GM19025 (cell line): ENCODE measurements around the gene GRID2IP.
"Not testable (repeated sequence)": the region's sequence is repeated elsewhere in the genome, so short reads cannot be mapped to it uniquely, and the experiment has no call there.

Experiments
- ATAC-seq: cut with Tn5 transposase; IDR thresholded peaks from one replicate; pipeline ENCODE4 v1.9.1; 2021; ENCODE audit warnings: mild to moderate bottlenecking, low read depth, moderate library complexity; ENCODE audit not compliant: unreplicated experiment

The GRID2IP gene

GRCh38 chr7:6458676-6459075, 92.6 kb downstream of the GRID2IP start:
- ATAC-seq: not testable (repeated sequence)

GRCh38 chr7:6453734-6454133, 97.5 kb downstream of the GRID2IP start:
- ATAC-seq: no peak

- ATAC-seq: no peak
These were observed 100.0 kb downstream of the GRID2IP start for GRCh38 chr7:6451224-6451705.

GRCh38 chr7:6450591-6450990, 100.7 kb downstream of the GRID2IP start:
- not testable (repeated sequence) for ATAC-seq

GRCh38 chr7:6449884-6450283, 101.4 kb downstream of the GRID2IP start:
- not testable (repeated sequence) for ATAC-seq

- no peak for ATAC-seq
These were observed 102.2 kb downstream of the GRID2IP start for GRCh38 chr7:6448943-6449543.

GRCh38 chr7:6447581-6448199, 103.6 kb downstream of the GRID2IP start, which contains the start of gene DAGLB:
DAGLB (minus strand) TSS chr7:6447954; CDS start chr7:6447842, 112 bp downstream.
- ATAC-seq: peak; percentile 64
